GM21529 (cell line): Measurements from ENCODE around the gene PLEKHN1.

Experiments
- ATAC-seq: cut with Tn5 transposase; IDR thresholded peaks from one replicate; pipeline ENCODE4 v1.9.1; 2021; ENCODE audit not compliant: unreplicated experiment

PLEKHN1 gene

GRCh38 chr1:1023700-1024099 is 57.4 kb downstream of the PLEKHN1 start:
- ATAC-seq = no peak

- ATAC-seq = no peak
These were observed 58.0 kb downstream of the PLEKHN1 start for GRCh38 chr1:1024149-1024770.

GRCh38 chr1:1024771-1025699 is 58.8 kb downstream of the PLEKHN1 start:
- ATAC-seq = no peak
